H1 (cell line): Measurements from ENCODE around the gene HSF5. TPM values are rescaled to one million over a fixed set of nuclear protein-coding genes. Genes with fewer than 3 reads are reported as not detected.

Source experiments
- FOSL1 ChIP-seq: IDR thresholded peaks from 2 replicates; pipeline ENCODE4 v1.6.1; 2011; ENCODE audit warnings: mild to moderate bottlenecking, low read depth, low read length, moderate library complexity; ENCODE audit not compliant: insufficient read depth
- GTF2F1 ChIP-seq: IDR thresholded peaks from 2 replicates; pipeline ENCODE4 v1.6.1; 2012; ENCODE audit warnings: low read depth, low read length, improper control_type of control experiment, borderline replicate concordance
- JUND ChIP-seq: IDR thresholded peaks from 2 replicates; pipeline ENCODE4 v1.6.1; 2011; ENCODE audit warnings: mild to moderate bottlenecking, improper control_type of control experiment, low read length
- KDM1A ChIP-seq: fragments of 200-600, 300-600 bp; sonication (generic); IDR thresholded peaks from 2 replicates; pipeline ENCODE4 v1.7.1; 2016; ENCODE audit warnings: mild to moderate bottlenecking, low read length, borderline replicate concordance
- PHF8 ChIP-seq: fragments of 200-600 bp; sonication (generic); conservative IDR thresholded peaks from 2 replicates; pipeline ENCODE4 v1.7.1; 2012; ENCODE audit warnings: low read depth, mild to moderate bottlenecking, inconsistent platforms, low read length, moderate library complexity
- SIN3A ChIP-seq, 2 experiments: IDR thresholded peaks in 1 of 2; conservative IDR thresholded peaks in 1 of 2; 2 replicates each; pipeline ENCODE4 v1.6.1; 2011 to 2012; ENCODE audit warnings: low read length in 2 of 2, improper control_type of control experiment in 1 of 2, low read depth in 1 of 2, mild to moderate bottlenecking in 1 of 2
- ZNF274 ChIP-seq: IDR thresholded peaks from 2 replicates; pipeline ENCODE4 v1.7.0; 2012; ENCODE audit warnings: low read length, borderline replicate concordance; ENCODE audit errors: extremely low read depth
- polyA plus RNA-seq, 7 experiments: library from polyadenylated mRNA; depleted of rRNA in 3 of 7; stranded (reverse) in 5 of 7; unstranded in 2 of 7; fragments of >200 nt in 5 of 7; fragments of 200-250 nt in 2 of 7; gene quantifications; 1 replicate in 5 of 7; 2 replicates in 1 of 7; 4 replicates in 1 of 7; pipeline versions ENCODE4 v1.2.1 to v1.2.3, GENCODE V29; 2011 to 2013; ENCODE audit warnings: missing spikeins in 2 of 7, mixed read lengths in 2 of 7
- total RNA-seq: library from RNA; stranded (reverse); fragmentation: NEBNext Ultra II Directional; extraction: Animal tissue kit (Norgen Biotek cat#: 25700); gene quantifications from 2 replicates; pipeline ENCODE4 v1.2.1, GENCODE V29; 2021
- TF ChIP-seq, protein P1 (sequence below): fragments of 300-600 bp; sonication (generic); IDR thresholded peaks from 2 replicates; pipeline ENCODE4 v1.7.1; 2012; ENCODE audit warnings: low read length, moderate library complexity, mild to moderate bottlenecking, inconsistent platforms; ENCODE audit not compliant: insufficient replicate concordance
- TF ChIP-seq, protein P2 (sequence below): IDR thresholded peaks from 2 replicates; pipeline ENCODE4 v1.6.1; 2011; ENCODE audit warnings: low read length, improper control_type of control experiment

The HSF5 gene
- total and polyA plus RNA-seq, 2 of the 8 experiments (the other 6 are each of a cell fraction or from before 2014, with no cell fraction given) = not detected

DNA sequence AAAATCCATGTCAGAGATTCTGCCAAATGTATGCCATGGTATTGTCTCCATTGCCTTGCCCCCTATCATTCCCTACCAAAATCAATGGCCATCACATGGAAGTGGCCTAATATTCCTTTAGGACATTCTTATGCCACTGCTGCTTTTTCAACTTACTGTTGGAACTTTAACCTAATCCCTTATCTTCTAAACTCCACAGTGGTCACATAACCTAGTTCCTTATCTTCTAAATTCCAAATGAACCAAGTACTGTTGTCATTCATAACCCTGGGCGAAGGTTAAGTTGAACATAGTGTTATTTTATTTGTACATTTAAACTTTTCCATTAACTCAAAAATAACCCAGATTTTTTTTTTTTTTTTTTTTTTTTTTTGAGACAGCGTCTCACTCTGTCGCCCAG lies 3.6 kb downstream of the HSF5 start (continued):
- TF ChIP-seq, protein P1, sequence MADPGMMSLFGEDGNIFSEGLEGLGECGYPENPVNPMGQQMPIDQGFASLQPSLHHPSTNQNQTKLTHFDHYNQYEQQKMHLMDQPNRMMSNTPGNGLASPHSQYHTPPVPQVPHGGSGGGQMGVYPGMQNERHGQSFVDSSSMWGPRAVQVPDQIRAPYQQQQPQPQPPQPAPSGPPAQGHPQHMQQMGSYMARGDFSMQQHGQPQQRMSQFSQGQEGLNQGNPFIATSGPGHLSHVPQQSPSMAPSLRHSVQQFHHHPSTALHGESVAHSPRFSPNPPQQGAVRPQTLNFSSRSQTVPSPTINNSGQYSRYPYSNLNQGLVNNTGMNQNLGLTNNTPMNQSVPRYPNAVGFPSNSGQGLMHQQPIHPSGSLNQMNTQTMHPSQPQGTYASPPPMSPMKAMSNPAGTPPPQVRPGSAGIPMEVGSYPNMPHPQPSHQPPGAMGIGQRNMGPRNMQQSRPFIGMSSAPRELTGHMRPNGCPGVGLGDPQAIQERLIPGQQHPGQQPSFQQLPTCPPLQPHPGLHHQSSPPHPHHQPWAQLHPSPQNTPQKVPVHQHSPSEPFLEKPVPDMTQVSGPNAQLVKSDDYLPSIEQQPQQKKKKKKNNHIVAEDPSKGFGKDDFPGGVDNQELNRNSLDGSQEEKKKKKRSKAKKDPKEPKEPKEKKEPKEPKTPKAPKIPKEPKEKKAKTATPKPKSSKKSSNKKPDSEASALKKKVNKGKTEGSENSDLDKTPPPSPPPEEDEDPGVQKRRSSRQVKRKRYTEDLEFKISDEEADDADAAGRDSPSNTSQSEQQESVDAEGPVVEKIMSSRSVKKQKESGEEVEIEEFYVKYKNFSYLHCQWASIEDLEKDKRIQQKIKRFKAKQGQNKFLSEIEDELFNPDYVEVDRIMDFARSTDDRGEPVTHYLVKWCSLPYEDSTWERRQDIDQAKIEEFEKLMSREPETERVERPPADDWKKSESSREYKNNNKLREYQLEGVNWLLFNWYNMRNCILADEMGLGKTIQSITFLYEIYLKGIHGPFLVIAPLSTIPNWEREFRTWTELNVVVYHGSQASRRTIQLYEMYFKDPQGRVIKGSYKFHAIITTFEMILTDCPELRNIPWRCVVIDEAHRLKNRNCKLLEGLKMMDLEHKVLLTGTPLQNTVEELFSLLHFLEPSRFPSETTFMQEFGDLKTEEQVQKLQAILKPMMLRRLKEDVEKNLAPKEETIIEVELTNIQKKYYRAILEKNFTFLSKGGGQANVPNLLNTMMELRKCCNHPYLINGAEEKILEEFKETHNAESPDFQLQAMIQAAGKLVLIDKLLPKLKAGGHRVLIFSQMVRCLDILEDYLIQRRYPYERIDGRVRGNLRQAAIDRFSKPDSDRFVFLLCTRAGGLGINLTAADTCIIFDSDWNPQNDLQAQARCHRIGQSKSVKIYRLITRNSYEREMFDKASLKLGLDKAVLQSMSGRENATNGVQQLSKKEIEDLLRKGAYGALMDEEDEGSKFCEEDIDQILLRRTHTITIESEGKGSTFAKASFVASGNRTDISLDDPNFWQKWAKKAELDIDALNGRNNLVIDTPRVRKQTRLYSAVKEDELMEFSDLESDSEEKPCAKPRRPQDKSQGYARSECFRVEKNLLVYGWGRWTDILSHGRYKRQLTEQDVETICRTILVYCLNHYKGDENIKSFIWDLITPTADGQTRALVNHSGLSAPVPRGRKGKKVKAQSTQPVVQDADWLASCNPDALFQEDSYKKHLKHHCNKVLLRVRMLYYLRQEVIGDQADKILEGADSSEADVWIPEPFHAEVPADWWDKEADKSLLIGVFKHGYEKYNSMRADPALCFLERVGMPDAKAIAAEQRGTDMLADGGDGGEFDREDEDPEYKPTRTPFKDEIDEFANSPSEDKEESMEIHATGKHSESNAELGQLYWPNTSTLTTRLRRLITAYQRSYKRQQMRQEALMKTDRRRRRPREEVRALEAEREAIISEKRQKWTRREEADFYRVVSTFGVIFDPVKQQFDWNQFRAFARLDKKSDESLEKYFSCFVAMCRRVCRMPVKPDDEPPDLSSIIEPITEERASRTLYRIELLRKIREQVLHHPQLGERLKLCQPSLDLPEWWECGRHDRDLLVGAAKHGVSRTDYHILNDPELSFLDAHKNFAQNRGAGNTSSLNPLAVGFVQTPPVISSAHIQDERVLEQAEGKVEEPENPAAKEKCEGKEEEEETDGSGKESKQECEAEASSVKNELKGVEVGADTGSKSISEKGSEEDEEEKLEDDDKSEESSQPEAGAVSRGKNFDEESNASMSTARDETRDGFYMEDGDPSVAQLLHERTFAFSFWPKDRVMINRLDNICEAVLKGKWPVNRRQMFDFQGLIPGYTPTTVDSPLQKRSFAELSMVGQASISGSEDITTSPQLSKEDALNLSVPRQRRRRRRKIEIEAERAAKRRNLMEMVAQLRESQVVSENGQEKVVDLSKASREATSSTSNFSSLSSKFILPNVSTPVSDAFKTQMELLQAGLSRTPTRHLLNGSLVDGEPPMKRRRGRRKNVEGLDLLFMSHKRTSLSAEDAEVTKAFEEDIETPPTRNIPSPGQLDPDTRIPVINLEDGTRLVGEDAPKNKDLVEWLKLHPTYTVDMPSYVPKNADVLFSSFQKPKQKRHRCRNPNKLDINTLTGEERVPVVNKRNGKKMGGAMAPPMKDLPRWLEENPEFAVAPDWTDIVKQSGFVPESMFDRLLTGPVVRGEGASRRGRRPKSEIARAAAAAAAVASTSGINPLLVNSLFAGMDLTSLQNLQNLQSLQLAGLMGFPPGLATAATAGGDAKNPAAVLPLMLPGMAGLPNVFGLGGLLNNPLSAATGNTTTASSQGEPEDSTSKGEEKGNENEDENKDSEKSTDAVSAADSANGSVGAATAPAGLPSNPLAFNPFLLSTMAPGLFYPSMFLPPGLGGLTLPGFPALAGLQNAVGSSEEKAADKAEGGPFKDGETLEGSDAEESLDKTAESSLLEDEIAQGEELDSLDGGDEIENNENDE = no peak
- TF ChIP-seq GTF2F1 (no peak), PHF8 (no peak), KDM1A (no peak), ZNF274 (no peak), FOSL1 (no peak), SIN3A (conservative IDR thresholded peaks at IDR 0.05 in 1 of 2, IDR thresholded peaks at IDR 0.05 in 1 of 2; ENCODE audit: low read depth in 1 of 2, low read length in 2 of 2) (no peak), JUND (no peak)
- TF ChIP-seq, protein P2, sequence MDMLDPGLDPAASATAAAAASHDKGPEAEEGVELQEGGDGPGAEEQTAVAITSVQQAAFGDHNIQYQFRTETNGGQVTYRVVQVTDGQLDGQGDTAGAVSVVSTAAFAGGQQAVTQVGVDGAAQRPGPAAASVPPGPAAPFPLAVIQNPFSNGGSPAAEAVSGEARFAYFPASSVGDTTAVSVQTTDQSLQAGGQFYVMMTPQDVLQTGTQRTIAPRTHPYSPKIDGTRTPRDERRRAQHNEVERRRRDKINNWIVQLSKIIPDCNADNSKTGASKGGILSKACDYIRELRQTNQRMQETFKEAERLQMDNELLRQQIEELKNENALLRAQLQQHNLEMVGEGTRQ = no peak
